GM23338 (cell line): Measurements from ENCODE around the gene AFF1. TPM values are rescaled to one million over a fixed set of nuclear protein-coding genes. Genes with fewer than 3 reads are reported as not detected.
A peak's percentile ranks its signal among the peaks of the same experiment; 100 is the strongest.

Experiments
- ATAC-seq: fragments of 200-7000 bp; cut with Tn5 transposase; 3 replicates; pipeline ENCODE4 v1.9.1; 2020
- DNase-seq: peaks from one replicate; pipeline ENCODE4 v3.0.0-alpha.2; 2015; ENCODE audit warnings: low spot score
- H2AFZ ChIP-seq: fragments of 200-600 bp; sonication (generic); 2 replicates; pipeline ENCODE4 v1.8.0; 2016; ENCODE audit warnings: antibody characterized with exemption, mild to moderate bottlenecking, moderate library complexity
- H3F3A ChIP-seq: fragments of 200-600 bp; sonication (generic); replicated peaks from 2 replicates; pipeline ENCODE4 v1.8.0; 2017; ENCODE audit warnings: antibody characterized with exemption, mixed run types, low read depth
- H3K27ac ChIP-seq: fragments of 200-600 bp; sonication (generic); 2 replicates; pipeline ENCODE4 v1.6.1; 2016; ENCODE audit warnings: low read depth
- H3K27me3 ChIP-seq: fragments of 200-600 bp; sonication (generic); 2 replicates; pipeline ENCODE4 v1.8.0; 2016; ENCODE audit warnings: mild to moderate bottlenecking, mixed run types, moderate library complexity; ENCODE audit not compliant: insufficient read depth
- H3K36me3 ChIP-seq: fragments of 200-600 bp; sonication (generic); 2 replicates; pipeline ENCODE4 v1.8.0; 2016; ENCODE audit warnings: mild to moderate bottlenecking; ENCODE audit not compliant: insufficient read depth
- H3K4me1 ChIP-seq: fragments of 200-600 bp; sonication (generic); 2 replicates; pipeline ENCODE4 v1.8.0; 2016; ENCODE audit warnings: mild to moderate bottlenecking, moderate library complexity; ENCODE audit not compliant: insufficient read depth
- H3K4me2 ChIP-seq: fragments of 200-600 bp; sonication (generic); 2 replicates; pipeline ENCODE4 v1.7.1; 2017; ENCODE audit warnings: mixed run types
- H3K4me3 ChIP-seq: fragments of 200-600 bp; sonication (generic); 2 replicates; pipeline ENCODE4 v1.6.1; 2016; ENCODE audit warnings: mixed run types
- H3K79me2 ChIP-seq: fragments of 200-600 bp; sonication (generic); replicated peaks from 2 replicates; pipeline ENCODE4 v1.8.0; 2017; ENCODE audit warnings: mild to moderate bottlenecking; ENCODE audit not compliant: insufficient read depth
- H3K9me2 ChIP-seq: fragments of 200-600 bp; sonication (generic); 2 replicates; pipeline ENCODE4 v1.8.0; 2017; ENCODE audit not compliant: insufficient read depth
- H4K20me1 ChIP-seq: fragments of 200-600 bp; sonication (generic); replicated peaks from 2 replicates; pipeline ENCODE4 v1.8.0; 2017; ENCODE audit warnings: mild to moderate bottlenecking; ENCODE audit not compliant: insufficient read depth
- H3K27ac Mint-ChIP-seq: 2 replicates; pipeline ENCODE4 v1.8.0; 2020; ENCODE audit warnings: inconsistent platforms, mild to moderate bottlenecking, moderate library complexity, mixed read lengths
- H3K27me3 Mint-ChIP-seq: 3 replicates; pipeline ENCODE4 v1.8.0; 2022; ENCODE audit warnings: low read depth, mild to moderate bottlenecking, moderate library complexity, mixed read lengths, inconsistent platforms; ENCODE audit not compliant: insufficient read depth, poor library complexity
- H3K36me3 Mint-ChIP-seq: 3 replicates; pipeline ENCODE4 v1.8.0; 2021; ENCODE audit warnings: low read depth, mild to moderate bottlenecking, inconsistent platforms, moderate library complexity, mixed read lengths
- H3K4me1 Mint-ChIP-seq: 3 replicates; pipeline ENCODE4 v1.8.0; 2020; ENCODE audit warnings: mild to moderate bottlenecking, inconsistent platforms, mixed read lengths
- H3K4me3 Mint-ChIP-seq: 3 replicates; pipeline ENCODE4 v1.8.0; 2021; ENCODE audit warnings: moderate library complexity, mild to moderate bottlenecking, inconsistent platforms, mixed read lengths
- H3K9me3 Mint-ChIP-seq: 3 replicates; pipeline ENCODE4 v1.8.0; 2020; ENCODE audit warnings: moderate library complexity, mild to moderate bottlenecking, inconsistent platforms, mixed read lengths
- CREB1 ChIP-seq: fragments of 250-450 bp; sonication (Bioruptor Pico); IDR thresholded peaks from 2 replicates; pipeline ENCODE4 v1.5.0; 2020; ENCODE audit warnings: low read depth, mild to moderate bottlenecking, moderate library complexity
- CTCF ChIP-seq, 2 experiments: fragments of 200-600 bp in 1 of 2; sonication (generic) in 1 of 2; conservative IDR thresholded peaks; 2 replicates each; pipeline versions ENCODE4 v1.5.1 to v1.6.1; 2016 to 2017; ENCODE audit warnings: antibody characterized with exemption in 2 of 2, low read depth in 2 of 2, mild to moderate bottlenecking in 2 of 2, moderate library complexity in 1 of 2
- EZH2 ChIP-seq: fragments of 200-600 bp; sonication (generic); IDR thresholded peaks from one replicate; pipeline ENCODE4 v1.8.0; 2017; ENCODE audit warnings: antibody characterized with exemption, mild to moderate bottlenecking, low read depth; ENCODE audit not compliant: unreplicated experiment
- EZH2phosphoT487 ChIP-seq: fragments of 200-600 bp; sonication (generic); IDR thresholded peaks from one replicate; pipeline ENCODE4 v1.8.1; 2018; ENCODE audit warnings: antibody characterized with exemption; ENCODE audit not compliant: unreplicated experiment
- JUNB ChIP-seq: IDR thresholded peaks from one replicate; pipeline ENCODE4 v1.6.1; 2016; ENCODE audit warnings: antibody characterized with exemption; ENCODE audit not compliant: unreplicated experiment
- POLR2AphosphoS5 ChIP-seq: IDR thresholded peaks from 2 replicates; pipeline ENCODE4 v1.6.1; 2016; ENCODE audit warnings: antibody characterized with exemption, low read depth
- STAT1 ChIP-seq: IDR thresholded peaks from one replicate; pipeline ENCODE4 v1.6.1; 2016; ENCODE audit warnings: antibody characterized with exemption; ENCODE audit not compliant: unreplicated experiment
- ZNF331 ChIP-seq: fragments of 250-450 bp; sonication (Bioruptor Pico); IDR thresholded peaks from 2 replicates; pipeline ENCODE4 v1.5.0; 2020; ENCODE audit warnings: low read depth, mild to moderate bottlenecking, moderate library complexity
- ZNF462 ChIP-seq: fragments of 250-450 bp; sonication (Bioruptor Pico); IDR thresholded peaks from 2 replicates; pipeline ENCODE4 v1.5.0; 2020; ENCODE audit warnings: mild to moderate bottlenecking, moderate library complexity
- polyA plus RNA-seq: library from polyadenylated mRNA; unstranded; fragments of >200 nt; fragmentation: Nextera tagmentation; extraction: Ambion mirVana; gene quantifications from 2 replicates; pipeline ENCODE4 v1.2.1, GENCODE V29; 2016
- total RNA-seq: library from RNA; depleted of rRNA; stranded (reverse); fragments of >200 nt; shearing (Covaris generic); gene quantifications from 2 replicates; pipeline ENCODE4 v1.2.3, GENCODE V29; 2014

AFF1 gene
- total and polyA plus RNA-seq, 2 experiments from 2014 or later, result 42.6 to 67.2 TPM

- Mint-ChIP-seq H3K27me3 (peaks cover 6% of the 10 kb centered on the region), H3K4me1 (no peaks in the 10 kb centered on the region), H3K9me3 (peaks cover 4% of the 10 kb centered on the region; the same call in 1 of the 3 replicates), H3K36me3 (peaks cover 3% of the 10 kb centered on the region; the same call in 2 of the 3 replicates), H3K27ac (no peak overlapping the region), H3K4me3 (no peak overlapping the region)
- Histone ChIP-seq H3K27me3 (peaks cover 5% of the 10 kb centered on the region; the same call in 1 of the 2 replicates), H3K36me3 (no peaks in the 10 kb centered on the region), H2AFZ (no peak overlapping the region), H3K27ac (no peak overlapping the region), H3K4me1 (no peaks in the 10 kb centered on the region), H4K20me1 (no peaks in the 10 kb centered on the region), H3K4me2 (no peak overlapping the region), H3K4me3 (no peak overlapping the region), H3F3A (no peaks in the 10 kb centered on the region), H3K79me2 (no peaks in the 10 kb centered on the region), H3K9me2 (peaks cover 4% of the 10 kb centered on the region; the same call in 1 of the 2 replicates)
- TF ChIP-seq CTCF (conservative IDR thresholded peaks at IDR 0.05; ENCODE audit: low read depth in 2 of 2), result peak; percentile 71 to 82
- no peak for TF ChIP-seq STAT1
- ATAC-seq (peak; percentile 76), DNase-seq (peak; percentile 48)
Measured at GRCh38 chr4:86898562-86898961, 36.2 kb upstream of the AFF1 start.

- H2AFZ ChIP-seq, result no peak overlapping the region
- H4K20me1 ChIP-seq, result no peaks in the 10 kb centered on the region
- no peaks in the 10 kb centered on the region for H3F3A ChIP-seq
- no peak overlapping the region for H3K4me2 ChIP-seq
- no peak overlapping the region for H3K27ac Mint-ChIP-seq
- H3K36me3 Mint-ChIP-seq, result peaks cover 3% of the 10 kb centered on the region; the same call in 2 of the 3 replicates
- H3K36me3 ChIP-seq, result no peaks in the 10 kb centered on the region
- peaks cover 3% of the 10 kb centered on the region; the same call in 1 of the 2 replicates for H3K4me1 ChIP-seq
- ATAC-seq (no peak), DNase-seq (no peak)
- H3K4me3 ChIP-seq, result no peak overlapping the region
- H3K9me2 ChIP-seq, result peaks cover 4% of the 10 kb centered on the region; the same call in 1 of the 2 replicates
- no peaks in the 10 kb centered on the region for H3K79me2 ChIP-seq
- H3K27me3 Mint-ChIP-seq, result peaks cover 10% of the 10 kb centered on the region
- no peak overlapping the region for H3K27ac ChIP-seq
- no peak overlapping the region for H3K4me3 Mint-ChIP-seq
- H3K4me1 Mint-ChIP-seq, result no peaks in the 10 kb centered on the region
- no peak for TF ChIP-seq EZH2phosphoT487
- peaks cover 6% of the 10 kb centered on the region; the same call in 1 of the 3 replicates for H3K9me3 Mint-ChIP-seq
- peaks cover 15% of the 10 kb centered on the region for H3K27me3 ChIP-seq
Measured at GRCh38 chr4:86901864-86902263, 32.9 kb upstream of the AFF1 start.

DNA sequence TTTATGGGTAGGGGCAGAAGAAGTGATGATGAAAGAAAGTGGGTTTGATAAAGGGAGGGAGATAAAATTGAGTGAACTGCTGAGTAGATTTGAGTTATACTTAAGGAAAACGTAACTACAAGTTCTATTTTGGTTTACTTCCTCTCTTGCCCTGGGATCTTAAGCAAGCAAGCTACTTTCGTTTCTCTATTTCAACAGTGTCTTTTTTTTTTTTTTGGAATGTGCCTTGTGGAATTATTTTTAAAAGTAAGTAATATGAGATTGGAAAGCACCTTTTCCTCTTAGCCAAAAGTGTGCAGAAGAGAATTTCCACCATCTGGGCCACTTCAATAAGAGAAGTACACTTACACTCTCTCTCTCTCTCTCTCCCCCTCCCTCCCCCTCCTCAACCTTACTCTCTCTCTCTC lies 26.6 kb upstream of the AFF1 start:
- DNase-seq, result no peak
- Mint-ChIP-seq H3K27ac (no peak overlapping the region), H3K27me3 (peaks cover 7% of the 10 kb centered on the region), H3K9me3 (0 out of 3 replicates have a peak, but pooled peaks cover 5% of the 10 kb centered on the region), H3K36me3 (peaks cover 2% of the 10 kb centered on the region; the same call in 2 of the 3 replicates), H3K4me3 (no peak overlapping the region), H3K4me1 (peaks cover 12% of the 10 kb centered on the region)
- Histone ChIP-seq H3K79me2 (no peaks in the 10 kb centered on the region), H3K4me1 (peaks cover 12% of the 10 kb centered on the region), H4K20me1 (no peaks in the 10 kb centered on the region), H3K9me2 (peaks cover 2% of the 10 kb centered on the region; the same call in 1 of the 2 replicates), H2AFZ (no peak overlapping the region), H3K27me3 (peaks cover 13% of the 10 kb centered on the region), H3K4me3 (no peak overlapping the region), H3K4me2 (no peak overlapping the region), H3K27ac (no peak overlapping the region), H3F3A (no peaks in the 10 kb centered on the region), H3K36me3 (no peaks in the 10 kb centered on the region)
- ATAC-seq, result no peak
- TF ChIP-seq EZH2phosphoT487, result no peak
- no peak for TF ChIP-seq CREB1
- TF ChIP-seq ZNF462, result no peak
- TF ChIP-seq EZH2, result no peak
- no peak for TF ChIP-seq ZNF331
- no peak for TF ChIP-seq JUNB
- TF ChIP-seq POLR2AphosphoS5, result no peak
- no peak for TF ChIP-seq STAT1
